OCI-LY1 (cell line): ENCODE results near the gene IZUMO4.

Source experiments
- H2AFZ ChIP-seq: fragments of 200-600 bp; sonication (generic), shearing (Covaris generic); 2 replicates; pipeline ENCODE4 v1.6.0; 2014; ENCODE audit warnings: antibody characterized with exemption, mild to moderate bottlenecking, low read length
- H3F3A ChIP-seq: fragments of 200-600 bp; sonication (generic), shearing (Covaris generic); 2 replicates; pipeline ENCODE4 v1.6.0; 2014; ENCODE audit warnings: mild to moderate bottlenecking, antibody characterized with exemption, low read length, moderate library complexity; ENCODE audit not compliant: insufficient read depth
- H3K27ac ChIP-seq: fragments of 200-600 bp; sonication (generic); 2 replicates; pipeline ENCODE4 v1.5.1; 2014; ENCODE audit warnings: low read length, mixed run types, mild to moderate bottlenecking, low read depth; ENCODE audit not compliant: poor library complexity, severe bottlenecking
- H3K27me3 ChIP-seq: fragments of 200-600 bp; sonication (generic); 2 replicates; pipeline ENCODE4 v1.6.0; 2014; ENCODE audit warnings: antibody characterized with exemption, mild to moderate bottlenecking, low read length, moderate library complexity; ENCODE audit not compliant: insufficient read depth
- H3K36me3 ChIP-seq: fragments of 200-600 bp; sonication (generic); 2 replicates; pipeline ENCODE4 v1.6.1; 2014; ENCODE audit warnings: mild to moderate bottlenecking, antibody characterized with exemption, low read length, moderate library complexity, mixed read lengths; ENCODE audit not compliant: insufficient read depth
- H3K4me1 ChIP-seq: fragments of 200-600 bp; sonication (generic); 2 replicates; pipeline ENCODE4 v1.5.1; 2014; ENCODE audit warnings: mild to moderate bottlenecking, low read length, moderate library complexity; ENCODE audit not compliant: insufficient read depth, severe bottlenecking
- H3K4me2 ChIP-seq: fragments of 200-600 bp; sonication (generic), shearing (Covaris generic); 2 replicates; pipeline ENCODE4 v1.6.1; 2014; ENCODE audit warnings: low read length
- H3K4me3 ChIP-seq: fragments of 200-600 bp; sonication (generic); 2 replicates; pipeline ENCODE4 v1.5.1; 2014; ENCODE audit warnings: low read length, low read depth, mild to moderate bottlenecking, mixed read lengths; ENCODE audit not compliant: poor library complexity, severe bottlenecking
- H3K79me2 ChIP-seq: fragments of 200-600 bp; shearing (Covaris generic); 2 replicates; pipeline ENCODE4 v1.6.1; 2016; ENCODE audit warnings: mixed run types, low read length, mixed read lengths; ENCODE audit not compliant: insufficient read depth
- H3K9ac ChIP-seq: fragments of 200-600 bp; sonication (generic), shearing (Covaris generic); 2 replicates; pipeline ENCODE4 v1.6.1; 2014; ENCODE audit warnings: mild to moderate bottlenecking, low read length, mixed read lengths
- H3K9me2 ChIP-seq: fragments of 200-600 bp; sonication (generic), shearing (Covaris generic); 2 replicates; pipeline ENCODE4 v1.6.1; 2014; ENCODE audit warnings: low read depth, mild to moderate bottlenecking, low read length, mixed read lengths
- H3K9me3 ChIP-seq: fragments of 200-600 bp; shearing (Covaris generic); 2 replicates; pipeline ENCODE4 v1.6.1; 2014; ENCODE audit warnings: low read length, mixed read lengths
- H4K20me1 ChIP-seq: fragments of 200-600 bp; sonication (generic), shearing (Covaris generic); 2 replicates; pipeline ENCODE4 v1.6.0; 2016; ENCODE audit warnings: mild to moderate bottlenecking, low read length; ENCODE audit not compliant: insufficient read depth
- EZH2 ChIP-seq: fragments of 200-600 bp; sonication (generic), shearing (Covaris generic); IDR thresholded peaks from 2 replicates; pipeline ENCODE4 v1.8.0; 2017; ENCODE audit warnings: borderline replicate concordance, mixed run types, mild to moderate bottlenecking, antibody characterized with exemption, low read length, moderate library complexity, mixed read lengths
- TF ChIP-seq, protein P1 (sequence below): fragments of 200-600 bp; sonication (generic), shearing (Covaris generic); IDR thresholded peaks from 2 replicates; pipeline ENCODE4 v1.5.1; 2017; ENCODE audit warnings: mild to moderate bottlenecking, antibody characterized with exemption, low read length, moderate library complexity, mixed read lengths

Gene IZUMO4

GRCh38 chr19:2070986-2071673 is 25.6 kb upstream of the IZUMO4 start:
- Histone ChIP-seq H3K36me3 (peaks cover 32% of the 10 kb centered on the region), H3K9me3 (no peaks in the 10 kb centered on the region), H2AFZ (no peak overlapping the region), H4K20me1 (no peaks in the 10 kb centered on the region), H3K9ac (no peak overlapping the region), H3K79me2 (no peaks in the 10 kb centered on the region), H3K27ac (no peak overlapping the region), H3K27me3 (no peaks in the 10 kb centered on the region), H3K4me2 (no peak overlapping the region), H3F3A (no peaks in the 10 kb centered on the region), H3K4me3 (no peak overlapping the region), H3K4me1 (peaks cover 24% of the 10 kb centered on the region), H3K9me2 (no peaks in the 10 kb centered on the region)
- TF ChIP-seq EZH2, result no peak
- TF ChIP-seq, protein P1, sequence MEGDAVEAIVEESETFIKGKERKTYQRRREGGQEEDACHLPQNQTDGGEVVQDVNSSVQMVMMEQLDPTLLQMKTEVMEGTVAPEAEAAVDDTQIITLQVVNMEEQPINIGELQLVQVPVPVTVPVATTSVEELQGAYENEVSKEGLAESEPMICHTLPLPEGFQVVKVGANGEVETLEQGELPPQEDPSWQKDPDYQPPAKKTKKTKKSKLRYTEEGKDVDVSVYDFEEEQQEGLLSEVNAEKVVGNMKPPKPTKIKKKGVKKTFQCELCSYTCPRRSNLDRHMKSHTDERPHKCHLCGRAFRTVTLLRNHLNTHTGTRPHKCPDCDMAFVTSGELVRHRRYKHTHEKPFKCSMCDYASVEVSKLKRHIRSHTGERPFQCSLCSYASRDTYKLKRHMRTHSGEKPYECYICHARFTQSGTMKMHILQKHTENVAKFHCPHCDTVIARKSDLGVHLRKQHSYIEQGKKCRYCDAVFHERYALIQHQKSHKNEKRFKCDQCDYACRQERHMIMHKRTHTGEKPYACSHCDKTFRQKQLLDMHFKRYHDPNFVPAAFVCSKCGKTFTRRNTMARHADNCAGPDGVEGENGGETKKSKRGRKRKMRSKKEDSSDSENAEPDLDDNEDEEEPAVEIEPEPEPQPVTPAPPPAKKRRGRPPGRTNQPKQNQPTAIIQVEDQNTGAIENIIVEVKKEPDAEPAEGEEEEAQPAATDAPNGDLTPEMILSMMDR, result no peak

- Histone ChIP-seq H3K27me3 (no peaks in the 10 kb centered on the region), H3K9ac (no peak overlapping the region), H3K4me3 (no peak overlapping the region), H3K79me2 (no peaks in the 10 kb centered on the region), H2AFZ (no peak overlapping the region), H3K27ac (peak overlapping the region; percentile 75), H3K9me2 (no peaks in the 10 kb centered on the region), H4K20me1 (no peaks in the 10 kb centered on the region), H3K4me1 (peaks cover 40% of the 10 kb centered on the region), H3K36me3 (peaks cover 45% of the 10 kb centered on the region), H3K9me3 (no peaks in the 10 kb centered on the region), H3K4me2 (no peak overlapping the region), H3F3A (no peaks in the 10 kb centered on the region)
- TF ChIP-seq, protein P1, result no peak
- TF ChIP-seq EZH2, result no peak
These were observed 23.8 kb upstream of the IZUMO4 start for GRCh38 chr19:2072757-2073551.

DNA sequence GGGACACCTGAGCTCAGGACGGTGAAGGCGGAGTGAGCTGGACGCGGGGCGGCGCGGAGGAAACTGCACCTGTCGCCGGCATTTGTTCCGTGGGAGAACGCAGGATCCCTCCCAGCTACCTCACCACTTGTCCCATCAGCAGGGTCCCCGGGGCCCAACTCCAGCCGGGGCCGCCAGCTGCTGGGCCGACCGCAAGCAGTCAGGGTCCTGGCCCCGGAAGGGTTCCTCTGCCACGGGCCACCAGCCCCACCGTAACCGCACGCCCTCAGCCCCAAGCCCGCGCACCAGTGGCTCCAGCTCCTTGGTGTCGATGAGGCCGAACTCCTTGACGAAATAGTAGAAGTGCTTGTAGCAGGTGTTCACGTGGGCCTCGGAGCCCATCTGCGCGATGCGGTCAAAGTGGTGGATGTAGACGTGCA is 20.2 kb upstream of the IZUMO4 start:
- H3K4me1 ChIP-seq, result peaks cover 62% of the 10 kb centered on the region
- H4K20me1 ChIP-seq, result no peaks in the 10 kb centered on the region
- H2AFZ ChIP-seq, result no peak overlapping the region
- no peak overlapping the region for H3K4me3 ChIP-seq
- no peaks in the 10 kb centered on the region for H3K9me3 ChIP-seq
- no peaks in the 10 kb centered on the region for H3K9me2 ChIP-seq
- TF ChIP-seq, protein P1, result no peak
- no peak for TF ChIP-seq EZH2
- peaks cover 69% of the 10 kb centered on the region for H3K36me3 ChIP-seq
- H3K4me2 ChIP-seq, result peak overlapping the region; percentile 29; the same call in 1 of the 2 replicates
- H3K79me2 ChIP-seq, result no peaks in the 10 kb centered on the region
- H3K27me3 ChIP-seq, result no peaks in the 10 kb centered on the region
- no peaks in the 10 kb centered on the region for H3F3A ChIP-seq
- H3K27ac ChIP-seq, result peak overlapping the region; percentile 87
- no peak overlapping the region; the same call in 1 of the 2 replicates for H3K9ac ChIP-seq
